Panc1 (cell line): ENCODE results near the gene SYT9. TPM values are rescaled to one million over a fixed set of nuclear protein-coding genes. Genes with fewer than 3 reads are reported as not detected.

Source experiments
- ATAC-seq: fragments of 200-7000 bp; cut with Tn5 transposase; 2 replicates; pipeline ENCODE4 v1.9.1; 2020; ENCODE audit warnings: mild to moderate bottlenecking, moderate library complexity
- BruUV-seq: library from RNA; stranded (reverse); fragments of 400-500 nt; replicated peaks from 2 replicates; lab custom pipeline; 2021; lab: Mats Ljungman, UMichigan
- CTCF ChIA-PET: fragments of 300-600 bp; sonication (Branson Sonifier 250); formaldehyde crosslinking; loops from one replicate; lab custom pipeline; 2022; ENCODE audit warnings: antibody characterized with exemption; lab: Charles Lee
- POLR2A ChIA-PET: fragments of 300-600 bp; sonication (Branson Sonifier 250); formaldehyde crosslinking; loops from one replicate; lab custom pipeline; 2022; ENCODE audit warnings: antibody characterized with exemption; lab: Charles Lee
- DNase-seq: peaks from one replicate; pipeline ENCODE4 v3.0.0-alpha.2; 2010; ENCODE audit warnings: low read depth, low spot score
- H3K27ac ChIP-seq: 2 replicates; pipeline ENCODE4 v1.5.1; 2011; ENCODE audit warnings: mild to moderate bottlenecking, low read length, inconsistent platforms
- H3K27me3 ChIP-seq: fragments of 200-500 bp; sonication (Bioruptor generic); 2 replicates; pipeline ENCODE4 v1.6.0; 2014; ENCODE audit warnings: low read length, inconsistent platforms; ENCODE audit not compliant: control insufficient read depth, insufficient read depth
- H3K36me3 ChIP-seq: fragments of 200-500 bp; sonication (Bioruptor generic); 2 replicates; pipeline ENCODE4 v1.5.1; 2014; ENCODE audit warnings: inconsistent platforms, mild to moderate bottlenecking, low read length, moderate library complexity; ENCODE audit not compliant: control insufficient read depth, insufficient read depth
- H3K4me1 ChIP-seq: 2 replicates; pipeline ENCODE4 v1.5.1; 2011; ENCODE audit warnings: inconsistent platforms, mild to moderate bottlenecking, low read length, moderate library complexity; ENCODE audit not compliant: control insufficient read depth, insufficient read depth
- H3K4me3 ChIP-seq, 2 experiments: 2 replicates each; pipeline ENCODE4 v1.5.1; 2011 to 2012; ENCODE audit warnings: low read depth in 2 of 2, low read length in 2 of 2, mild to moderate bottlenecking in 2 of 2, inconsistent platforms in 1 of 2, moderate library complexity in 1 of 2
- H3K9me3 ChIP-seq: fragments of 200-500 bp; sonication (Bioruptor generic); 2 replicates; pipeline ENCODE4 v1.5.1; 2014; ENCODE audit warnings: low read depth, mild to moderate bottlenecking, inconsistent platforms, low read length, moderate library complexity; ENCODE audit not compliant: control insufficient read depth, insufficient read depth
- CTCF ChIP-seq: fragments of 450-650 bp; IDR thresholded peaks from 2 replicates; pipeline ENCODE4 v1.5.1; 2017; ENCODE audit warnings: mild to moderate bottlenecking
- POLR2AphosphoS5 ChIP-seq: IDR thresholded peaks from 2 replicates; pipeline ENCODE4 v1.6.1; 2012; ENCODE audit warnings: mild to moderate bottlenecking, low read depth, low read length, moderate library complexity
- SIN3A ChIP-seq: IDR thresholded peaks from 2 replicates; pipeline ENCODE4 v1.6.1; 2012; ENCODE audit warnings: low read depth, mild to moderate bottlenecking, low read length, moderate library complexity, borderline replicate concordance; ENCODE audit not compliant: insufficient read depth
- TCF7L2 ChIP-seq: IDR thresholded peaks from 2 replicates; pipeline ENCODE4 v1.6.1; 2011; ENCODE audit warnings: mild to moderate bottlenecking, low read depth, low read length, inconsistent platforms
- in situ Hi-C: cut with HindIII; loops from 2 replicates; pipeline ENCODE4 v1.10.0; 2016; ENCODE audit warnings: low sequenced_read_pairs, low pct_unique_long_range_greater_than_20kb
- intact Hi-C: fragments of 100-400 bp; cut with micrococcal nuclease; formaldehyde crosslinking; loops from one replicate; pipeline ENCODE4 v1.10.0; 2022; ENCODE audit not compliant: unreplicated experiment
- total RNA-seq: library from RNA; stranded (reverse); gene quantifications from one replicate; pipeline ENCODE4 v1.2.1, GENCODE V29; 2021; ENCODE audit not compliant: unreplicated experiment
- TF ChIP-seq, protein P1 (sequence below), 2 experiments: IDR thresholded peaks; 2 replicates each; pipeline ENCODE4 v1.6.1; 2011 to 2012; ENCODE audit warnings: low read depth in 2 of 2, control low read depth in 1 of 2, low read length in 1 of 2, mild to moderate bottlenecking in 1 of 2, moderate library complexity in 1 of 2; ENCODE audit not compliant: insufficient read depth in 1 of 2

Gene SYT9
- total RNA-seq, 1 experiment from 2014 or later: 3.7 TPM

DNA sequence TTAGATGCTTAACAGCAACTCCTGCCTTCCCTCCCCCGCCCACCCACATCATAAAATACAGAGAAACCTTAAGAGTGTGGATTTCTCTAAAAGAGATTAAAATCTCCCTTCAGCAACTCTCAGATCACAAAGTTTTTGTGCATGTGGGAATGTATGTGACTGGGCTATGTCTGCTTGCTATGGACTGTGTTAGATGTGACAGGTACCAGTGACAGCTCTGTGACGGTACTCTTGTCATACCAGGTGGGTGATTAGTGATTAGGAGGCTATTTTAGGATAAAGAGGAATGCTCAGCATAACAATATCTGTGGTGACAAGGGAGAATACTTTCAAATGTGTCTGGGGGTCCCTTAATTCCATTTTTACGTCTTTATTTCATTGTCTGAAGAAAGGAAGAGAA, 60.2 kb downstream of the SYT9 start:
- intact Hi-C loops (no loop called here), in situ Hi-C loops (no loop called here)
- Histone ChIP-seq H3K4me3 (no peak overlapping the region), H3K36me3 (no peaks in the 10 kb centered on the region), H3K9me3 (no peaks in the 10 kb centered on the region), H3K4me1 (no peaks in the 10 kb centered on the region), H3K27me3 (no peaks in the 10 kb centered on the region), H3K27ac (no peak overlapping the region)
- ATAC-seq (no peak), DNase-seq (no peak)
- BruUV-seq: no TSS peak
- CTCF ChIA-PET: no interaction called here
- POLR2A ChIA-PET: no interaction called here
- TF ChIP-seq, protein P1, sequence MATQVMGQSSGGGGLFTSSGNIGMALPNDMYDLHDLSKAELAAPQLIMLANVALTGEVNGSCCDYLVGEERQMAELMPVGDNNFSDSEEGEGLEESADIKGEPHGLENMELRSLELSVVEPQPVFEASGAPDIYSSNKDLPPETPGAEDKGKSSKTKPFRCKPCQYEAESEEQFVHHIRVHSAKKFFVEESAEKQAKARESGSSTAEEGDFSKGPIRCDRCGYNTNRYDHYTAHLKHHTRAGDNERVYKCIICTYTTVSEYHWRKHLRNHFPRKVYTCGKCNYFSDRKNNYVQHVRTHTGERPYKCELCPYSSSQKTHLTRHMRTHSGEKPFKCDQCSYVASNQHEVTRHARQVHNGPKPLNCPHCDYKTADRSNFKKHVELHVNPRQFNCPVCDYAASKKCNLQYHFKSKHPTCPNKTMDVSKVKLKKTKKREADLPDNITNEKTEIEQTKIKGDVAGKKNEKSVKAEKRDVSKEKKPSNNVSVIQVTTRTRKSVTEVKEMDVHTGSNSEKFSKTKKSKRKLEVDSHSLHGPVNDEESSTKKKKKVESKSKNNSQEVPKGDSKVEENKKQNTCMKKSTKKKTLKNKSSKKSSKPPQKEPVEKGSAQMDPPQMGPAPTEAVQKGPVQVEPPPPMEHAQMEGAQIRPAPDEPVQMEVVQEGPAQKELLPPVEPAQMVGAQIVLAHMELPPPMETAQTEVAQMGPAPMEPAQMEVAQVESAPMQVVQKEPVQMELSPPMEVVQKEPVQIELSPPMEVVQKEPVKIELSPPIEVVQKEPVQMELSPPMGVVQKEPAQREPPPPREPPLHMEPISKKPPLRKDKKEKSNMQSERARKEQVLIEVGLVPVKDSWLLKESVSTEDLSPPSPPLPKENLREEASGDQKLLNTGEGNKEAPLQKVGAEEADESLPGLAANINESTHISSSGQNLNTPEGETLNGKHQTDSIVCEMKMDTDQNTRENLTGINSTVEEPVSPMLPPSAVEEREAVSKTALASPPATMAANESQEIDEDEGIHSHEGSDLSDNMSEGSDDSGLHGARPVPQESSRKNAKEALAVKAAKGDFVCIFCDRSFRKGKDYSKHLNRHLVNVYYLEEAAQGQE (IDR thresholded peaks at IDR 0.05; ENCODE audit: insufficient read depth in 1 of 2, low read depth in 2 of 2, low read length in 1 of 2): no peak
- no peak for TF ChIP-seq SIN3A
- no peak for TF ChIP-seq TCF7L2
- no peak for TF ChIP-seq CTCF
- no peak for TF ChIP-seq POLR2AphosphoS5

- TF ChIP-seq TCF7L2: no peak
- TF ChIP-seq CTCF: no peak
- TF ChIP-seq, protein P1 (IDR thresholded peaks at IDR 0.05; ENCODE audit: insufficient read depth in 1 of 2, low read depth in 2 of 2, low read length in 1 of 2): no peak
- no peak for TF ChIP-seq POLR2AphosphoS5
- TF ChIP-seq SIN3A: no peak
- POLR2A ChIA-PET: no interaction called here
- CTCF ChIA-PET: no interaction called here
- Histone ChIP-seq H3K9me3 (no peaks in the 10 kb centered on the region), H3K4me3 (no peak overlapping the region), H3K27ac (no peak overlapping the region), H3K4me1 (no peaks in the 10 kb centered on the region), H3K27me3 (no peaks in the 10 kb centered on the region), H3K36me3 (no peaks in the 10 kb centered on the region)
- ATAC-seq (no peak), DNase-seq (no peak)
- BruUV-seq: no TSS peak
- in situ Hi-C loops (no loop called here), intact Hi-C loops (no loop called here)
Observed at GRCh38 chr11:7314811-7315604, 63.3 kb downstream of the SYT9 start.
